ENCODE measurements around the gene GFRAL.

DNA sequence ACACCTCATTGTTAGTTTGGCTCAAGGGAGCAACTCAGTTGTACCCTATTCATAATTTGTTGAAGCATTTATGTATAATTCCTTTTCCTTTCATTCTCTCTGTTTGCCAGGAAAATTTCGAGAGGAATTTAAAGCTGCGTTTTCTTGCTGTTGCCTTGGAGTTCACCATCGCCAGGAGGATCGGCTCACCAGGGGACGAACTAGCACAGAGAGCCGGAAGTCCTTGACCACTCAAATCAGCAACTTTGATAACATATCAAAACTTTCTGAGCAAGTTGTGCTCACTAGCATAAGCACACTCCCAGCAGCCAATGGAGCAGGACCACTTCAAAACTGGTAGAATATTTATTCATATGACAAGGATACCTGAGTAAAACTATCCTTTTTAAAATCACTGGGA, 45.2 kb upstream of the GFRAL start:
- TF ChIP-seq, protein P1, sequence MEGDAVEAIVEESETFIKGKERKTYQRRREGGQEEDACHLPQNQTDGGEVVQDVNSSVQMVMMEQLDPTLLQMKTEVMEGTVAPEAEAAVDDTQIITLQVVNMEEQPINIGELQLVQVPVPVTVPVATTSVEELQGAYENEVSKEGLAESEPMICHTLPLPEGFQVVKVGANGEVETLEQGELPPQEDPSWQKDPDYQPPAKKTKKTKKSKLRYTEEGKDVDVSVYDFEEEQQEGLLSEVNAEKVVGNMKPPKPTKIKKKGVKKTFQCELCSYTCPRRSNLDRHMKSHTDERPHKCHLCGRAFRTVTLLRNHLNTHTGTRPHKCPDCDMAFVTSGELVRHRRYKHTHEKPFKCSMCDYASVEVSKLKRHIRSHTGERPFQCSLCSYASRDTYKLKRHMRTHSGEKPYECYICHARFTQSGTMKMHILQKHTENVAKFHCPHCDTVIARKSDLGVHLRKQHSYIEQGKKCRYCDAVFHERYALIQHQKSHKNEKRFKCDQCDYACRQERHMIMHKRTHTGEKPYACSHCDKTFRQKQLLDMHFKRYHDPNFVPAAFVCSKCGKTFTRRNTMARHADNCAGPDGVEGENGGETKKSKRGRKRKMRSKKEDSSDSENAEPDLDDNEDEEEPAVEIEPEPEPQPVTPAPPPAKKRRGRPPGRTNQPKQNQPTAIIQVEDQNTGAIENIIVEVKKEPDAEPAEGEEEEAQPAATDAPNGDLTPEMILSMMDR (IDR thresholded peaks at IDR 0.05): no peak
- TF ChIP-seq POLR2A (IDR thresholded peaks at IDR 0.05): no peak
